DMS79 (cell line): ENCODE results near the gene TMEM156.

Experiments used
- DNase-seq: peaks from one replicate; lab custom pipeline; 2025; lab: John Stamatoyannopoulos, UW

Gene TMEM156

DNA sequence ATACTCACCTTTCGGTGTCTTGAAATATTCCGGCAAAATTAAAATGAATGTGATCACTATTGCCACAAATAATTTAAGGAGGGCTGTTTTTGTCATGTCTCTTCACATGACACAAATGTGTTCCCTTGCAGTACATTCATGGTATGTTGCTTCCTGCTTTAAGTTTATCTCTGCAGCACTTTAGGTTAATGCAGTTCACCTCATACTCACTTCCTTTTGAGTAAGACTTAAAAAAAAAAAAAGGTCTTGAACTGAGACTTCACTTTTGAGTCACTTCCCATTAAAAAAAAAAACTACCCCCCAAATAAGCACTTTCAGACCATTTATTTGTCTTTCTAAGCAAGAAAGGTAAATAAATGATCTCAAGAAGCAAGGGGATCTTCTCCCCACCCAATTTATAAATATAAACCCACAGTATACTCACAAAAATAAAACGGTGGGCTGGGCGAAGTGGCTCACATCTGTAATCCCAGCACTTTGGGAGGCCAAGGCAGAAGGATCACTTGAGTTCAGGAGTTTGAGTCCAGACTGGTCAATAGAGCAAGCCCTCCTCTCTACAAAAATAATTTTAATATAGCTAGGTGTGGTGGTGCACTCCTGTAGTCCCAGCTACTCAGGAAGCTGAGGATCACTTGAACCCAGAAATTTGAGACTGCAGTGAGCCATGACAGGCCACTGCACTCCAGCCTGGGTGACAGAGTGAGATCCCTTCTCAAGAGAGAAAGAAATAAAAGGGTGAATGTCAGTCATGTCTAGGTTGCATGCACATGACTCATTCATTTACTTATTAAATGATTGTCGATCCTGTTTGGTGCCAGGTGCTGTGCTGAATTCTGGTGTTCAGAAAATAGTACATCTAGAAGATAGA is at the start of gene TMEM156:
Gene TMEM156 (minus strand): TSS at position 192 of the 868 bp plus-strand sequence. CDS start 96 bp downstream, at position 96.
- no peak for DNase-seq

GRCh38 chr4:39078829-39079228 is 46.6 kb upstream of the TMEM156 start:
- DNase-seq = no peak

GRCh38 chr4:39068907-39069306 is 36.7 kb upstream of the TMEM156 start:
- no peak for DNase-seq

DNA sequence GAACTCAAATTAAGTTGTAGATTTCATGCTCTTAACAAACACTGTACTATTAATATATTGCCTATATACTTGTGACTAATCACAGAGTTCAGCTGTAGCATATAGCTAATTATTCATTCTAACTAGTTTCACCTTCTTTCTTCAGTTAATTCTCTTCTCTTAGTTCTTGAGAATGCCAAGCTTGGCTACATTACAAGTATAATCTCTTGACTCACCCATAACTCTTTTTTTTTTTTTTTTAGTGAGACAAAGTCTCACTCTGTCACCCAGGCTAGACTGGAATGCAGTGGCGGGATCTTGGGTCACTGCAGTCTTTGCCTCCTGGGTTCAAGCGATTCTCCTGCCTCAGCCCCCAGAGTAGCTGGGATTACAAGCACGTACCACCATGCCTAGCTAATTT is 35.2 kb upstream of the TMEM156 start:
- DNase-seq = no peak

GRCh38 chr4:39067031-39067430 is 34.8 kb upstream of the TMEM156 start:
- no peak for DNase-seq

DNA sequence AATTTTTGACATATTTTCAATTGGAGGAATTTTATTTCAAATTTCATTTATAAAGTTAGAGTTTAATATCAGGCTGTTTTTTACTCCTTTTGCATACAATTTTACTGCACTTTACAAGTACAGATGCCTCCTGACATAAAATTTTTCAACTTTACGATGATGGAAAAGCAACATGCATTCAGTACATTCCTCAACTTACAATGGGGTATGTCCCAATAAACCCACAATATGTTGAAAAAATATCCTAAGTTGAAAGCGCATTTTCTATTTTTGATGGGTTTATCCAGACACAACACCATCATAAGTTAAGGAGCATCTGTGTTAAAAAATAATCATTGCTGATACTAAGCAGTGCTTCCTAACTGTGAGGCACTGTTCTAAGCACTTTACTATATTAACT is 34.2 kb upstream of the TMEM156 start:
- DNase-seq = no peak

- no peak for DNase-seq
Observed at GRCh38 chr4:39063430-39063829, 31.2 kb upstream of the TMEM156 start.

DNA sequence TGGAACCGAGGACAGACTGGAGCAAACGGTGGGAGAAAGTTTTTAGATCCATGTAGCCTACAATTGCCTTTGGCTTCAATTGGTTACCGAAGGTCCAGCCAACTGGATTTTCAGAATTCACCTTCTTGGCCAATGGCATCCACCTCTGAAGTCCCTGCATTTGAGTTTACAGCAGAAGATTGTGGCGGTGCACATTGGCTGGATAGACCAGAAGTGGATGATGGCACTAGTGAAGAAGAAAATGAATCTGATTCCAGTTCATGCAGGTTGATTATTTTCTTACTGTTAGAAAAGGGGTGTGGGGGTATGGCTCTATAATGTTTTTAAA is 30.5 kb upstream of the TMEM156 start:
- DNase-seq = no peak

GRCh38 chr4:39062094-39062769 is 30.0 kb upstream of the TMEM156 start, which contains the start of gene KLHL5:
KLHL5 (plus strand) TSS chr4:39062232; CDS start chr4:39062653, 421 bp downstream.
- DNase-seq = no peak

DNA sequence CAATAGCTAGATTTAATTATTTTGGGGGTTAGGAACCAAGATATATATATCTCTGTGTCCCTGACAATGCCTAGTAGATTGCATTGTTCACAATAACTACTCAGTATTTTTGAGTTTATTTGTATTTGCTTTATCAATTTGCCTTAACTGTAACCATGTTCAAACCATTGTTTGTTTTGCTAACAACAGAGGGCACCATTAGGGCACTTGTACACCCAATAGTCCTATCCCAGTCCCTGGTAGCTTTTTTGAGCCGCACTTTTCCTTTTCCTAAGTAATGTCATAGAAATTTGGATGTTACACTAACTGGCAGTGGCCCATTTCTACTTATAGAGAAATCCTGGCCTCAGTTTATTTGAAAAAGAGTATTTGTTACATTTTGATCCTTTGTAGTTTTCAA is 29.2 kb upstream of the TMEM156 start:
- no peak for DNase-seq

DNA sequence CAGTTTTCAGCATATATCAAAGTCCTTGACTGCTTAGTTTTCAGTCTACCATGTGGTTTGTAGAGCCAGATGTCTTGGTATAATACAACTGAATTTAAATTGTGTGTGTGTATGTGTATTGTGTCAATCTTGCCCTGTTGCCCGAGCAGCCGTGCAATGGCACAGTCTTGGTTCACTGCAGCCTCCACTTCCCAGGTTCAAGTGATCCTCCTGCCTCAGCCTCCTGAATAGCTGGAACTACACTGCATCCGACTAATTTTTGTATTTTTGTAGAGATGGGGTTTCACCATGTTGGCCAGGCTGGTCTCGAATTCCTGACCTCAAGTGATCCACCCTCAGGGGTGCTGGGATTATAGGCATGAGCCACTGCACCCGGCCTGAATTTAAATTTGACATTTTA is 23.8 kb upstream of the TMEM156 start:
- no peak for DNase-seq

- DNase-seq = no peak
Observed at GRCh38 chr4:39054497-39054896, 22.3 kb upstream of the TMEM156 start.

DNA sequence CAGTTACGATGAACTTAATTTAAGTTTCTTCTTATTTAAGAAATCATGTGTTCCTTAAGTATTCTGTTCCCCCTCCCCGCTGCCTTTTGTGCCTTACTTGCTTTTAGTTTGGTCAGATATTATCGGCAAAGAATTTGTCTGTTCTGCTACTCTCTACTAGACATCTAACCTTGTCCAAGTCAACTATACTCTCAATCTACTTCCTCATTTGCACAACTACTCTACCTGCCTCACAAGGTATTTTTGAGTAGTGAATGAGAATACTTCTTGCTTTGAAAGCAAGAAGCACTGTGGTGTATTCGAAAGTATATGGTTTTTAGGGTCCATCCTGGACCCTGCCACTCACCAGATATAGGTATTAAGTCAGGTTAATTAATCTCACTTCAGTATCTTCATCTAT is 21.8 kb upstream of the TMEM156 start:
- no peak for DNase-seq

GRCh38 chr4:39051492-39051891 is 19.3 kb upstream of the TMEM156 start:
- no peak for DNase-seq

- no peak for DNase-seq
Observed at GRCh38 chr4:39050590-39050989, 18.4 kb upstream of the TMEM156 start.

- no peak for DNase-seq
Observed at GRCh38 chr4:39048311-39048710, 16.1 kb upstream of the TMEM156 start.

- no peak for DNase-seq
Observed at GRCh38 chr4:39047681-39048080, 15.5 kb upstream of the TMEM156 start.

DNA sequence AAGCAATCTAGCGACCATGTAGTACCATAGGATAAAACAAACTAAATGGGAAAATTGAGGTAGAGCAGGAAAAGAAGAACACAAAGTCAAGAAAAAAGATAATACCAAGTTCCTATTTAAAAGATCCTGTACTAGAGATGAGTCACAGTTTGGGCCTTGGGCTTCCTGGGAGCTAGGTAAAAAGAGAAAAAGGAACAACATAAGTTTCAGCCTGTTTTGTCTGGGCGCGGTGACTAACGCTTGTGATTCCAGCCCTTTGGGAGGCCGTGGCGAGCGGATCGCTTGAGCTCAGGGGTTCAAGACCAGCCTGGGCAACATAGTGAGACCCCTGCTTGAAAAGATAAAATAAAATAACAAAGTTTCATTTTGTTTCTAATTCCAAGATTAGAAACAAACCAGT is 14.0 kb upstream of the TMEM156 start:
- DNase-seq = no peak

DNA sequence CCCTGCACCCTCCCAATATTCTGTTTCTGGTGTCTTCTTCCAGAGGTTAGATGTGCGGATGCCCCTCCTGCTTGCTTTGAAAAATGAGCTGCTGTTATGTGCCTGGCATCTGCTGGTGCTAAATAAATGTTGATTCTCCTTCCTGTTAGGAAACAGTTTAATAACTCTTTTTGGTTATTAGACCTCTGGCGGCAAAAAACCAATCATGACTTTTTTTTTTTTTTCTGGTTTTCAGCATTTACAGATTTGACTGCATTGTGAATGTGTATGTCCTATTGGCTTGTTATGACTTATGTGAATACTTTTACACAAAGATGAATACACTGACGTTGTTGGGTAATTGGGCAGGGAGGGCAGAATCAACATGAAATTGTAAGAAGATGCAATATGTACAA is 13.6 kb upstream of the TMEM156 start:
- no peak for DNase-seq

DNA sequence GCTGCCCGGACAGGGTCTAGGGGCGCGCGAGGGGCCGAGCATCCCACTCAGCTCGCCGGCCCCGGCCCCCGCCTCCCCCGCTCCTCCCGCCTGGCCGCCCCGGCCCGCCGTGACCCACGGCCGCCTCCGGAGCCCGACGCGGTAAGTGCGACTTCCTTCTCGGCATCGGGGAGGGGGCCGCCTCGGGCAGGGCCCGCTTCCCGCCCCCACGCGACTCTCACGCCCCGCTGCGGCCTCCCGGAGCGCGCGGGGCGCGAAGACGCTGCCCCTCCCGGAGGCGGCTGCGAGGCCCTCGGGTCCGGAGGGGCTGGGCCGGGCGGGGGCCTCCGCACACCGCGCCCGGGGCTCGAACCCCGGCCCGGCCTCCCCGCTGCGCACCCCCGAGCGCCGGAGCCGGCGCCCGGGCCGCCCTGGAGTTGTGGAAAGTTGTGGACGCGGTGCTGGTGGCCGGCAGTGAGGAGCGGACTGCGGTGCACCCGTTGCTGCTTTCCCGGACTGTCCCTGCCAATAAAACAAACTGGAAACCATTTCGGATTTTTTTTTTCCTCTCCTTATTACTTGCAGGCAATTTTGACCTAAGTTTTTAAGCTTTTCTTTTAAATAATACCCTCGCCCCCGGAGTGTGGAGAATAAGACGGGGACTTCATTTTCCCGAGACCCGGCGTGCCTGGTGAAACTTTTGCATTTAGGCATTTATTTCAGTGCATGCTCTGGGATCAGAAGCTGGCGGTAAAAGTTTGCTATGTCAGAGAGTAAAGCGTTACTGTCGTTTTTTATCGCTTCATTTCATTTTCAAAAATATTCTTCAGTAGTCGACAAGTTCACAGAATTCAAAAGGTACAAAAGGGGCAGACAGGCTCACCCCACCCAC is 13.0 kb upstream of the TMEM156 start:
- no peak for DNase-seq

GRCh38 chr4:39044364-39044955 is 12.3 kb upstream of the TMEM156 start:
- no peak for DNase-seq

DNA sequence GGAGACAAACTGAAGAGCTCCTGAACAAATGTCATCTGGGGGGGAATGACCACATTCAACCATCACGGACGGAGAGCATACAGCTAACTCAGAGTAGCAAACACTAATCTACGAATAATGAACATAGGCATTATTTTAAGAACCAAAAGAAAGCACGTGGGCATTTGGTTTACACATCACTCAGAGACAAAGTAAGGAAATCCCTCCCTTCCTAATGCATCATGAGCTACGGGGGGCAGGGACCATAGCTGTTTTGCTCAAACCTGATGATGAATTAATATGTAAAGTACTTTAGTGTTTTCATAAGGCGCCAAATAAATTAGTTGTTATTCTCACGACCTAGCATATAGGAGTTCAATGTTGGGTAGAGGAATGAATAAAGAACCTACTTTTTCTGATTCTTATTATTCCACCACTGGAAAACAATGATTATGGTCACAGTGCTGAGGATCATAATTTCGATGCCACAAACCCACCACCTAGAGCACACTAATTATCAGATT is 11.7 kb upstream of the TMEM156 start:
- DNase-seq = no peak
